ENCODE results near the gene DDIT4. TPM values are rescaled to one million over a fixed set of nuclear protein-coding genes. Genes with fewer than 3 reads are reported as not detected.

DDIT4 gene
- total RNA-seq, 2 donors from 2014 or later: 45.5 to 147 TPM

- no peaks in the 10 kb centered on the region for H3K27me3 ChIP-seq
- intact Hi-C loops (cut with DNase I): loop anchor here (5.0 to 10.0 kb wide), 3 partner anchors 105 to 325 kb away; no protein-coding TSS in a partner anchor
- no peaks in the 10 kb centered on the region for H3K9me3 ChIP-seq
- TF ChIP-seq CTCF (IDR thresholded peaks at IDR 0.05): no peak
- H3K36me3 ChIP-seq: peaks cover 7% of the 10 kb centered on the region
- no peak overlapping the region for H3K27ac ChIP-seq
- no peak overlapping the region for H3K4me3 ChIP-seq
- no peak overlapping the region for H3K9ac ChIP-seq (ENCODE audit: low read depth in 2 of 2, low read length in 2 of 2)
- H3K4me1 ChIP-seq: no peaks in the 10 kb centered on the region
- DNase-seq: no peak
Observed at GRCh38 chr10:72229261-72230251, 44.2 kb upstream of the DDIT4 start.

GRCh38 chr10:72233621-72234020 is 40.1 kb upstream of the DDIT4 start:
- Histone ChIP-seq H3K9ac (ENCODE audit: low read depth in 2 of 2, low read length in 2 of 2) (no peak overlapping the region), H3K4me3 (no peak overlapping the region), H3K27me3 (no peaks in the 10 kb centered on the region), H3K36me3 (peaks cover 7% of the 10 kb centered on the region), H3K4me1 (no peaks in the 10 kb centered on the region), H3K27ac (no peak overlapping the region), H3K9me3 (no peaks in the 10 kb centered on the region)
- TF ChIP-seq CTCF (IDR thresholded peaks at IDR 0.05): no peak
- intact Hi-C loops (cut with DNase I): no loop called here
- DNase-seq: no peak

- Histone ChIP-seq H3K27ac (no peak overlapping the region), H3K27me3 (no peaks in the 10 kb centered on the region), H3K9ac (ENCODE audit: low read depth in 2 of 2, low read length in 2 of 2) (no peak overlapping the region), H3K36me3 (peaks cover 7% of the 10 kb centered on the region), H3K4me1 (no peaks in the 10 kb centered on the region), H3K9me3 (no peaks in the 10 kb centered on the region), H3K4me3 (no peak overlapping the region)
- no peak for TF ChIP-seq CTCF (IDR thresholded peaks at IDR 0.05)
- intact Hi-C loops (cut with DNase I): no loop called here
- no peak for DNase-seq
Observed at GRCh38 chr10:72234560-72235095, 39.1 kb upstream of the DDIT4 start.

- H3K27me3 ChIP-seq: no peaks in the 10 kb centered on the region
- intact Hi-C loops (cut with DNase I): no loop called here
- H3K27ac ChIP-seq: no peak overlapping the region
Observed at GRCh38 chr10:72235544-72236279, 38.0 kb upstream of the DDIT4 start.

More at GRCh38 chr10:72235544-72236279, 38.0 kb upstream of the DDIT4 start:
- TF ChIP-seq CTCF (IDR thresholded peaks at IDR 0.05): no peak
- no peaks in the 10 kb centered on the region for H3K4me1 ChIP-seq
- H3K36me3 ChIP-seq: peaks cover 7% of the 10 kb centered on the region
- no peak overlapping the region for H3K9ac ChIP-seq (ENCODE audit: low read depth in 2 of 2, low read length in 2 of 2)
- H3K9me3 ChIP-seq: no peaks in the 10 kb centered on the region
- no peak overlapping the region for H3K4me3 ChIP-seq
- no peak for DNase-seq
